Skin epidermis (tissue), 12 donors: ENCODE results near the gene USP46.

Experiments used
- H3K27ac ChIP-seq, 21 experiments: fragments of 200-600 bp; sonication (generic) in 11 of 21; one replicate each; pipeline ENCODE4 v1.5.0; 2020; ENCODE audit warnings: mild to moderate bottlenecking in 3 of 21, inconsistent platforms in 2 of 21, moderate library complexity in 2 of 21
- H3K4me3 ChIP-seq, 7 experiments: fragments of 200-600 bp; sonication (generic) in 2 of 7; one replicate each; pipeline ENCODE4 v1.5.0; 2020; ENCODE audit warnings: inconsistent platforms in 2 of 7, mild to moderate bottlenecking in 2 of 7, moderate library complexity in 1 of 7

The USP46 gene

DNA sequence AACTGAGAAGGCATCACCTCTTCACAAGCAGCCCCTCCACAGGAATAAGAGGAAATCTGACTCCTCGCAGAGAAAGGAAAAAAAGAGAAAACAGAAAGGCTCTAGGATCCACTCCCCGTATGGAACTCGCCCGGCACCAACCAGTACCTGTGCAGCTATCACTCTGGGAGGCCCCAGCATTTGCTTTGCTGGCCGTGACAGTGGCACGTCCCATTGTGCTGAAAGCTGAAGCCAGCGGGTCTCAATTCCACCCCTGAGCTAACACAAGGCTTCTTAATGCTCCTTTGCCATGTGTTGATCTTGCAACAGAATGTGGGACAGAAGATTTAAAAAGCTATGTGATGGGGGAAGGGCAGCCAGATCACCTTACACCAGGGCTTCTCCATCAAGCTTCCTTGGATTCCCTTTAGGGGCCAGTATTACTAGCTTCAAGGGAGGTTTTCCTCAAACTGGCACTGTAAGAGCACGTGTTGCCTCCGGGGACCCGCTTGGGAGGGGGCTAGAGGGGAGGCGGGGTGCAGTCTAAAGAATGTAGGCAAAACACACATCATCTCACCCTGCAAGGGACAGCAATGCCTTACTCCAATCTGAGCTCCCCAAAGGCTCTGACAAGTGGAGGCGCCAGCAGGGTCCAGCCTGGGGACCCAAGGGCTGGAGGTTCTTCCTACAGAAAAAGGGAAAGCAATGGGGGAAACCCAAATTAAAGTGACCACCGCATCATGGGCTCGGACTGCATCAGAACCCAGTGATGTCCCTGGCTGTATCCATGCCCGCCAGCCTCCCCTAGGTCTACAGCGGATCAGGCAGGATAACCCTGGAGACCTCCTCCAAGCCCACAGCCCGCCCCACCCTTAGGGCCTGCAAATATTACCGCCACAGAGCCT lies 1.2 kb downstream of the USP46 start:
- peak overlapping the region in 13 of 21 experiments; percentile 3 to 97 (median 93) for H3K27ac ChIP-seq
- H3K4me3 ChIP-seq: peak overlapping the region; percentile 67 to 91 (median 83)

DNA sequence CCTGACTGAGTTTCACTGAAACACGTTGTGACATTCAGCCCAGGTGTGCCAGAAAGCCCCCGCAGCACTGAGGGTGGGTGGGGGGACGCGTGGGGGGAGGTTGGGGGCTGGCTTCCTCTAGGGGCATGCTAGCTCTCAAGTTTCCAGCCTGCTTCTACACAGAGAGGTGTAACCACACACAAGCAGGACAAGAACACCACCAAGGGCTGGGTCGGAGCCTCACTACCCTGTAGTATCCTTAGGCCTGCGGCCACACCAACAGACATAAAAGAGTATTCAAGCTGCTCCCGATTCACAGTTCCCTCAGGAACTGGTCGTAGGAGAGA lies 1.8 kb downstream of the USP46 start:
- Histone ChIP-seq H3K27ac (peak overlapping the region in 4 of 21 experiments; percentile 3 to 93 (median 38)), H3K4me3 (peak overlapping the region in 1 of 7 experiments; percentile 83)

DNA sequence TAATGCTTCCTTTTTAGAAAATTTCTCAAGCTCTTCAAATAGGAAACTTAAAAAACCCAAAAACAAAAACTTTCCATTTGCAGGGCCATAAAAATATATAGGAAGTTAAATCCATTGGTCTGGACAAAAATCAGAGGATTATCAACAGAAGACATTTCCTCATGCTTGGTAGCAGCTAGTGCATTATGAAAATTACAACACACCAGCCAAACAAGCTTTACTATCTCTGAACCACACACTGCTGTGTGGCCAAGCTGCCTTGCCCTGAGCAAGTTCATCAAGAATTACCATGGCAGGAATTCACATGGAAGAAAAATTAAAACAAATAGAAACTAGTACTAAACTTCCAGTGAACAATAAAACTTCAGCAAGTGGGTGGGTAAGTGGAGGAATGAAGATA lies 3.6 kb downstream of the USP46 start:
- peak overlapping the region in 10 of 21 experiments; percentile 1 to 72 (median 41) for H3K27ac ChIP-seq
- H3K4me3 ChIP-seq: no peak overlapping the region

DNA sequence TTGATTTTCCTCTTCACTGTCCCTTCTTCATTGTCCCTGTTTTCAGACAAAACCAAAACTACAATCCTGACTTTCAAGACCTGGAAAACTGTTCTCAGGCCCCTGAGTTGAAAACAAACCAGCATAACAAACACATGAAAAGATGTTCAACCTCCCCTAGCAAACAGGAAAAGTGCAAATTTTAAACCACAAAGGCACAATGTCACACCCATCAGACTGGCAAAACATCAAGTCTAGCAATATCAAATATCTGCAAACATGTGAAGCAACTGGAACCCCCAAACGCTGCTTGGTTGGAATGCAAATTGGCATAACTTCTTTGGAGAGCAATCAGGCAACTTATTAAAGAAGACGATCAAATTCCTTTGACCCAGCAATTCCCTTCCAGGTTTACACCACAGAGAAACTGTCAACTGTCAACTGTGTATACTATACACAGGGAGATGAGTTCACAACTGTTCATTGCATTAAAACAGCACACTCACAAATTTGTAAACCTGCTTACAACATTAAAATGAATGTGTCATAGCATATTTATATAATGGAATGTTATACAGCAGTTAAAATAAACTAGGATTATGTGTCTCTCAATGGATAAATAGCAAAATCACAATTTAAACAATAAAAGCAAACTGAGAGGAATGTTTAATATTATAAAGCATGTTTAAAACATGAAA lies 7.0 kb downstream of the USP46 start:
- Histone ChIP-seq H3K27ac (no peak overlapping the region), H3K4me3 (no peak overlapping the region)

DNA sequence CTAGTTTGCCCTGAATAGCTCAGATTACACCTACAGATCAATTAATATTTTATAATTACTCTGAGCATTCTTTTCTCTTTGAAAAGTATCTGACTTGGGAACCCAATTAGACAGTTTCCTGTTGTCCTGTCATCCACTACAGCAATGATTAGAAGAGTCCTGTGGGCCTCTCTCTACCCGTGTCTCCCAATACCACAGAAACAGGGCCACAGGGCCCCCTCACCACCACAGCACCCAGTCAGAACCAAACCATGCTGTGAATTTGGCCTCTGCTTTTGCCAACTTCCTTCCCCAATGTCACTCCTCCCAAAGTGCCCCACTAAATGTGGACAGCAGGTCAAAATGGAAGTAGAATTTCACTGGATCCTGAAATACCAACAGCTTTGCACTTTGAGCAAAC lies 10.3 kb downstream of the USP46 start:
- no peak overlapping the region for H3K4me3 ChIP-seq
- H3K27ac ChIP-seq: no peak overlapping the region

DNA sequence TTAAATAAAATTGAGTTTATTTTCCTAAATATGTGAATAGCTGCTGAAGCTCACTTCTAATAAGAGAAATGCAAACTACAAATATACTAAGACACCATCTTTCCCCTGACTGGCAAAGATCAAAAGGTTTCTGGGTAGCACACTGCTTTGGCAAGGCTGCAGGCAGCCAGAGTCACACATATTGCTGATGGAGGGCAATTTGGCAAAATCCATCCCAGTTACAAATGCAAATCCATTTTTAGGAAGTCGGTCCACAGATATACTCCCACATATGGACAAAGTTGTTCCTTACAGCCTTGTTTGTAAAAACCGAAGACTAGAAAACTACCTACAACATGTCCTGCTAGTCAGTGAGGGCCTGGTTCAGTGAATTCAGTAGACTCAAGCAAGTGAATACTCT lies 12.4 kb downstream of the USP46 start:
- Histone ChIP-seq H3K27ac (no peak overlapping the region), H3K4me3 (no peak overlapping the region)

DNA sequence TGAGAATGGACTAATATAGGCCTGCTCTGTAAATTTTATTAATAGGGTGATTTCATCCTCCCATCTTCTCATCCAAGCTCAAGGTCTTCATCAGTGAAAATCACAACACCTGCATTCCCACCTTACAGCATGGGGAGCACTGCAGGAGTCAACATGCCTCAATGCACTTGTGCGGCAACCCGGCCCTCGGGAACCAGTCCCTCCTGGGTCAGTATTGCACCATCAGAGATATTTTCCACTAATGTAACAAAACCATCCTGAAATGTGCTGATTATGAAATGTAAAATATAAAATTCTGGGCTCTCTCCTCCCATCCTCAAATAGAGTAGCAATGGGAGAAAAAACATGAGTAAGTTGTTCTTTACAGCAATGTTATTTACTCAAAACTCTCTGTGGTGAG lies 13.0 kb downstream of the USP46 start:
- no peak overlapping the region for H3K27ac ChIP-seq
- H3K4me3 ChIP-seq: no peak overlapping the region

DNA sequence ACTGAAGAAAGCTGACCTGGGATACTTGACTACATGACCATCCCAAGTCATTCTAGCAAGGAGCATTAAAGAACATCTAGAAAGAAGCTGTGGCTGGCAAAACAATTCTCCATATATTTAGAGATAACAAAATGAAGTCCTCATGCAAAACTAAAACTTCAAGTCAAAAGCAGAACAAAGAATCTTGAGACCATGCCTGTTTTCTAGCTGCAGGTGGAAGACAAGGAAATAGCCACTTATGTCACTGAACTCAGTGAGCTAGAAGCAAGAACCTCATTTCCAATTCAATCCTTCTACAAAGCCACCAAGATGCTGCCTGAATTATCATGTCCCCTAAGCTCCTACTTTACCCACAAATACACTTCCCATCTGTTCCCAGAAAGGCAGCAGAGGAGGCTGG lies 13.8 kb downstream of the USP46 start:
- no peak overlapping the region for H3K27ac ChIP-seq
- no peak overlapping the region for H3K4me3 ChIP-seq

DNA sequence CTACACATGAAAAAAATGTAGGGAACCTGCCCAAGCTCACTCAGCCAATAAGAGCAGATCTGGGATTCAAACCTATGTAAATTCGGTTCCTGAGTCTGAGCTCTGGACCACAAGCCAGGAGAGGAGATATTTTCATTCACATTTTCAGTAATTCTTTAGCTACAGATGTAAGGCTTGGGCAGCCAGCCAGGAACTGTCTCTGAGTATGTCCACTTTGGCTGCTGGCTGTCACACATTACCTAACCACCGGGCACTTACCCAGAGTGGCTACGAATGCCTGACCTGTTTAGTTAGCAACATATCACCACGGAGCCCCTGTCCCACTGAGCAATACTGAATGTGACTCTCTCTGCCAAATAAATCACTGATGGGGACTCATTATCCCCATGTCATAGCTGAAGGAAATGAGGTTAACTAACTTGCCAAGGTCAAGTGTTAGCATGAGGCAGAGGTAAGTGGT lies 15.3 kb downstream of the USP46 start:
- H3K27ac ChIP-seq: no peak overlapping the region
- H3K4me3 ChIP-seq: no peak overlapping the region

DNA sequence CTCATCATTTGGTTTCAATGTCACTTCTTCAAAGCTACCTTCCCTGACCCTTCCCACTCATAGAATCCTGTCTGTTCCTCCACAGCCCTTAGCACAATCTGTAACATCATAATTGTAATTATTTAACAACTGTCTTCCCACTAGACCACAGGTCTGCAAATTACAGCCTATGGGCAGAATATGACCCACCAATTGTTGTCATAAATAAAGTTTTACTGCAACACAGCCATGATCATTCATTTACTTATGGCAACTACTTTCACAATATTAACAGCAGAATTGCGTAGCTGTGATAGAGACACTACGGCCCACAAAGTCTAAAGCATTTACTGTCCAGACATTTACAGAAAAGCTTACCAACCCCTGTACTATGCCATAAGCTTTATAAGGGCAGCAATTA lies 15.9 kb downstream of the USP46 start:
- Histone ChIP-seq H3K27ac (no peak overlapping the region), H3K4me3 (no peak overlapping the region)

DNA sequence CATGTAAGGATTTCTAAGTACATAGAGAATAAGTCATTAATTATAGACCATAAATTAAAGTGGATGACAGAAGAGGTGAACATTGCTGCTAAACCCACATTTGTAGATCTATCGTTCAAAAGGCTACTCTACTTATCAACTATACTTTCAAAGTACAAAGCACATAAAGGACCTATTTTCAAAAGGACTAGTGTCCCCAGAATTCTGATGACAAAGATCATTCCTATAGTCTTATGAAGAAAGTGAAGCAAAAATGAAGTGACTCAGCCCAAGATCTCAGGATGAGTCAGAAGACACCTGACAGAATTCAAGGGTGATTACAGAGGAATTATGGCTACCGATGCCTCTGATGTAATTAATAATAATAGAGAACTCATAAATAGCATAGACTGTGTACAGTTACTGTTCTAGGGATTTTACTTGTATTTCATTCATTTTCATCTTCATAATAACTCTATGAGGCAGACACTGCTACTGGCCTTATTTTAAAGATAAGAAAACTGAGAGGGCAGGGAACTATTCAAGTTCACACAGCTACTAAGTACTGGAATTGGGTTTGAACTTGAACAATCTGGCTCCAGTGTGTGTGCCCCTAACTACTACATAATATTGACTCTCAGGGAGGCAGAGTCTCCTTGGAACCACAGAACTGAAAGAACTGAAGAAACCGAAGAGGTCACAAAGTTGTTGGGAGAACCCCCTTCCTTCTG lies 17.1 kb downstream of the USP46 start:
- peak overlapping the region in 6 of 21 experiments; percentile 8 to 47 (median 25) for H3K27ac ChIP-seq
- H3K4me3 ChIP-seq: no peak overlapping the region

DNA sequence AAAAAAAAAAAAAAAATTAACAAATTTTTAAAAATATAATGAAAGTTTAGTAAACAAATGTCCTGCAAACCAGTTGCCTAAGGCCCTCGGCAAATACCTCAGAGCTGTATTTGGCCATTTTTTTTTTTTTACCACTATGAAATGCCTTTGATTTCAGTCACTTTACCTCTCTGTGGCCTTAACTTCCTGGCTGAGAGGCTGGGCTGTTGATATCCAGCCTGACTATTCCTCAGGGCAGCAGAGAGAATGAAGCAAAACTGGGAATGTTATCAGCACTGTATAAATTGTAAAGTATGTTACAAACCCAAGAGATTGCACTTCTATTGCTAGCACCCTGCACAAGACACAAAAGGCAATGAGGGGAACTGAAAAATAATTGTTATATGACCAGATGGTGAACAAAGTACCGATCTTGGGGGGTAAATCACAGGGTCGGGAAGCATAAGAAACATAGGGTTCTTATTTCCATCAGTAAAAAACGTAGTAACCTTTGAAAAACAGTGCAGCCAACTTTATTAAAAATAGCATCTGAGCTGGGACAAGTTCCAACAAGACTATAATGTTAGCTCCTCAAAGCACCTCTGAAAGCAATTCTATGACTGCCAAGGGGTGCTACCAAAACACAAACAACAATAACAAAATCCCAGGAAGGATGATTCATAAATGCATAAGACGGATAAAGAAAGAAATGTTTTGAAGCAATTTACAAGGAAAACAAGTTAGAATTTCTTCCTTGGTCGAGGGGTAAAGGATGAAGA lies 18.1 kb downstream of the USP46 start:
- H3K27ac ChIP-seq: peak overlapping the region in 11 of 21 experiments; percentile 8 to 52 (median 26)
- no peak overlapping the region for H3K4me3 ChIP-seq

DNA sequence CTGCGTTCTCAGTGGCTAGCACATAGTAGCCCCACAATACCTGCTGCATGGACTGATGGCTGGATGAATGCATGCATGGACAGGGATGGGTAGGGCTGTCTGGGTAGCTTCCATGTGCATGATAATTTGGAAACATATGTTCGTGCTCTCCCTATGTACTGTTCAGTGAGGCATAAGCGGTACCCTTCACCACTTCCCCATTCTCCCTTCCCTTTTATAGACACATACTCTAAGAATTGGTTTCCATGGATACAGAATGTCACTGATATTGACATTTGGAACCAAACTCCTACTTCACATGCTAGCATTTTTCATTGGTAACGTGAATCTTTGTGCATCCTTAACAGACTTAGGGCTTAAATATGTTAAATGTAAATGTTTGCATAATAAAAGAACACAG lies 20.4 kb downstream of the USP46 start:
- H3K4me3 ChIP-seq: no peak overlapping the region
- no peak overlapping the region for H3K27ac ChIP-seq

DNA sequence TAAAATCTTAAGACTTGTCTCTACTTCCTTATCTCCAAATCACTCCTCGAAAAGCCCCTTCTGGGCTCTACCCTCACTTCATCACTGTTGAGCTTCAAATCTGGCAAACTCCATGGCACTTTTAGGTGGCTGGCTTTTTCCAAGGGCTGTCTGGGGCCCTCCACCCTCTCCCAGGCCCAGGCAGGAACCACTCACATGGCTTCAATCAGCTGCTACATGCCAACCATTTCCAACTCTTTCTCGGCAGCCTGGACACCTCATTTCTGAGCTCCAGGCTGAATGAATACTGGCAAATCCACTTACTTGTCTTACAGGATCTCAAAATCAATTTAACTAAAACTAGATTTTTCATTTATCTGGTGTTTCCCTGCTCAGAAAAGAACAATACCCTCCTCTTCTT lies 22.0 kb downstream of the USP46 start:
- Histone ChIP-seq H3K27ac (no peak overlapping the region), H3K4me3 (no peak overlapping the region)

DNA sequence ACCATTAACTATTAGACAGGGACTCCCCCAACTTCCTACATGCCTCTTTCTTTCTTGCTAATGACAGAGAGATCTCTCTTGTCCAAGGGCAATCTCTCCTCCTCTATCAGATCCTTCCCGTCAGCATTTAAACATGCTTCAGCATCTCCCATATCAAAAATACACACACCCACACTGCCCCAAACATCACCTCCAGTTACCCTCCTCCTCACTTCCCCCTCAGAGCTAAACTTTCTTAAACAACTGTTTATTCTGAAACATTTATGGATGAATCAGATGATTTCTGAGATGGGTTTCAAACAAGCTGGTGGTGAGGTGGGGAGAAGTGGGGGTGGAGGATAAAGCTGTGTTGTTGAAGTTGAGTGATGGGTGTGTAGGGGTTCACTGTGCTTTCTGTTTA lies 23.5 kb downstream of the USP46 start:
- Histone ChIP-seq H3K27ac (no peak overlapping the region), H3K4me3 (no peak overlapping the region)

DNA sequence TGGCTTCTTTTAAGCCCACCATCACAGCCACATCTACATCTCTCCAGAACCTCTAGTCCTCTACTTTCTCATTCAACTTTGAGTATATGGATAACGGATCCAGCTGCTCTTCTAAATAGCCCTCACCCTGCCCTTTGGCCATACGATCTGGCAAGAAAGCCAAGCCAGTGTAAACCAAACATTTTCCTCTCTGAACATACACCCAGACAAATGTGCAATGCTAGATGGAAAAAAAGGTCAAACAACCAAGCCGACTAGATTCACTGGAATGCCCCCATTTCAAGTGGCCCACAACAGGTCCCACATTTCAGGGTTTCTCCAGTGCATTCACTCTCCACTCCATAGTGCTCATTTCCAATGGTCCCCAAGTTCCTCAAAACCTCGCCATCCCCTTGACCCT lies 24.0 kb downstream of the USP46 start:
- Histone ChIP-seq H3K4me3 (no peak overlapping the region), H3K27ac (no peak overlapping the region)

DNA sequence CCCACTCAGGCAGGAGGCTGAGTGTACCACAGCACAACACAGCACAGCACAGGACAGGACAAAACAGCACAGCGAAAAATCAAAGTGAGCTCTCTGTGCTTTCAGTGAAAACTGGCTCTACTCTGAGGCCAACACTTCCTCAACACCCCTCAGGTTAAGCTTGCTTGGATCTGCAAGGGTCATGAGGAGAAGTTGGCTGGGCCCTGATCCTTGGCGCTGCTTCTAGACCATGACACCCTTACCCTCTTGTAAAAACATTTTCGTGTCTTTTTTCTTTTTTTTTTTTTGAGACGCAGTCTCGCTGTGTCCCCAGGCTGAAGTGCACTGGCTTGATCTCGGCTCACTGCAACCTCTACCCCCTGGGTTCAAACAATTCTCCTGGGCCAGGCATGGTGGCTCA lies 25.3 kb downstream of the USP46 start:
- Histone ChIP-seq H3K27ac (no peak overlapping the region), H3K4me3 (no peak overlapping the region)

DNA sequence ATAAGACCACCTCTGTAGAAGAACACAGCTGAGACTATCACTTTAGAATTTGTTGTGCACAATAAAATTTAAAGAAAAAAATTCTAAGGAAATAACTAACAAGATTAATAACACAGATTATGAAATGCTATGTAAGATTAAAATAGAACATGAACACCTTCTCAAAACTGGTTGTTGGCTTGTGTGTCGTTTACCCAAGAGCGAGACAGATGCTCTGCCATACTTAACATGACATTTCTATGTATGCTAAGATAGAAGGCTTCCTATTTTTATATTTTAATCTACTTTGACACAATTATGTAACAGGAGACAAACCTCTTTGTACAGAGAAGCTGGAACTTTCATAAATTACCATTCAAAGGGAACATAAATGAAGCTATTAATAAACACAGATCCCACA lies 30.1 kb downstream of the USP46 start:
- Histone ChIP-seq H3K27ac (peak overlapping the region in 2 of 21 experiments; percentile 21 to 41), H3K4me3 (no peak overlapping the region)

DNA sequence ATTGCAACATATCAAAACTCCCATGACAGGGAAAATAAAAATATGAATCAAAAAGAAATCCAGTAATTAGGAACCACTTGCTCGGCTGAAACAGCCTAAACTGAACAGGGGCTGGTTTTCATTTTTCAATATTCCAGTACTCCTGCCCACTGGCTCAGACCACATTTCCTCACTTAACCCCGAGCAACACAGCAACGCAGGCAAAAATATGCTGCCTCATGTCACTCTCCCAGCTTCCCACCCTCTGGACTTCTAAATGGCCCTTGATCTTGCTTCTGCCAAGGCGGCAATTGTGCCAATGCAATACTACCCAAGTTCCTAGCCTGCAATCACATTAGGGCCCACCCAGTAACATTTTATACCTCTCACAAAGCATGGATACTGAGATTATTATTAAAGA lies 30.6 kb downstream of the USP46 start:
- Histone ChIP-seq H3K4me3 (no peak overlapping the region), H3K27ac (peak overlapping the region in 3 of 21 experiments; percentile 4 to 41 (median 21))

DNA sequence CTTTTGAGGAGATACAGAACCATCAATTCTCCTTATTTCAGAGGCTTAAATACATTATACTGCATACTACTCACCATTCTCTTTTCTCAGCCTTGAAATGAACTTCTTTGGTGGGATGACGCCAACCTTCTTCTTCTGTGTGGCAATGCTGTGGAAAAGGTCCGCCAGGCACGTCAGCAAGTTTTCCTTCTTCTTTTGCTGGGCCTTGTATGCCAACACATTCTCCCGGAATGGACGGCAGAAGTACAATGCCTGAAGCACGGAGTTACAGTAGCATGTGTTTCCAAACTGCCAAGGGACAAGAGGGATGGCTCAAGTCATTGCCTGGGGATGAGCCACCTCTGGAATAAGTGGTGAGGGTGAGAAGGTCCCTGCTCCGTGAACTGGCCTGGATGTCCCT lies 31.2 kb downstream of the USP46 start:
- Histone ChIP-seq H3K27ac (peak overlapping the region in 4 of 21 experiments; percentile 4 to 42 (median 31)), H3K4me3 (no peak overlapping the region)
